ENCODE results near the gene PROSER1.

GRCh38 chr13:39013462-39013861 is 24.4 kb downstream of the PROSER1 start:
- no peak for TF ChIP-seq CTCF (IDR thresholded peaks at IDR 0.05)
- TF ChIP-seq POLR2A (IDR thresholded peaks at IDR 0.05): no peak

All from testis (tissue), 2 donors.